Vagina (tissue), 2 donors: Measurements from ENCODE around the gene C1orf141.

Source experiments
- POLR2A ChIP-seq, 2 donors: fragments of 450-650 bp; IDR thresholded peaks; one replicate each; pipeline ENCODE4 v1.6.1; 2017; ENCODE audit warnings: antibody characterized with exemption in 2 of 2, mild to moderate bottlenecking in 2 of 2, moderate library complexity in 2 of 2
- POLR2AphosphoS5 ChIP-seq, 2 donors: sonication (generic); formaldehyde crosslinking; IDR thresholded peaks; one replicate each; pipeline ENCODE4 v1.9.0; 2017; ENCODE audit warnings: antibody characterized with exemption in 2 of 2, mild to moderate bottlenecking in 2 of 2, low read depth in 1 of 2; ENCODE audit not compliant: insufficient read depth in 1 of 2
- TF ChIP-seq, protein P1 (sequence below), 3 experiments: fragments of 450-650 bp in 2 of 3; fragments of 200-600 bp in 1 of 3; sonication (generic) in 1 of 3; IDR thresholded peaks; one replicate each; pipeline ENCODE4 v1.5.1; 2017 to 2019; ENCODE audit warnings: antibody characterized with exemption in 3 of 3, mild to moderate bottlenecking in 2 of 3, moderate library complexity in 2 of 3

DNA sequence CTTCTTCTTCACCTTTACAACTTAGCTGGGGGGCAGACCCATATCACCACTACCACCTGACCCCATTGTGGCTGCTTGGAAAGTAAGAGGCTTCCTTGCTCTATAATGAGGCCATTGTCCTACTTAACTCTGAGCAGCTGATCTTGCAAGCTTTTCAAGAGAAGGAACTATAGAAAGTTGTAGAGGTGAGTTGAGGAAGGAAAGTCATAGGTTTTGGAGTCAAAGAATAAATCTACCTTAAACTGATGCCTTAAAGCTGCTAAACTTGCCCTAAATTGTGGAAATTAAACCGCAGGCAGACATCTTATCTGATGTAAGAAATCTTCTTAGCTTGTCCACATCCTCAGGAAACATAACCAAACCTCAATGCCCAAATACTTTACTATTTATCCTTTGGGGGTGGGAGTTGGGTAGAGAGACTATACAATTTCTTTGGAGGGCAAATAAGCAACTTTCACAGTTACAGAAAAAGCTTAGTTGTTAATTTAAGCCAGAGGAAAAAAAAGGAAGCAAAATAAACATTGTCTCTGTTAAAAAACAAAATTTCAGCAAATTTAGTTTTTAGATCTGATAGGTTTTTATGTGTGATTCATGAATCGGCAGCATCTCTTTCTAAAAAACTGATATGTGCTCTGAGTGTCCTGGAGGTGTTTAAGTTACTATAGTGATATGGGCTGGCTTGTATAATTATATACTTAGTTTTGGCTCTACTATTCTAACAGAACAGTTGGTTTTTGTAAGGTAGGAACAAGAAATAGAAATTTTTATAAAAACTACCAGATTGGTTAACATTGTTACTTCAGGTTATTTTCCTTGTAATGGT, 36.2 kb upstream of the C1orf141 start:
- TF ChIP-seq, protein P1, sequence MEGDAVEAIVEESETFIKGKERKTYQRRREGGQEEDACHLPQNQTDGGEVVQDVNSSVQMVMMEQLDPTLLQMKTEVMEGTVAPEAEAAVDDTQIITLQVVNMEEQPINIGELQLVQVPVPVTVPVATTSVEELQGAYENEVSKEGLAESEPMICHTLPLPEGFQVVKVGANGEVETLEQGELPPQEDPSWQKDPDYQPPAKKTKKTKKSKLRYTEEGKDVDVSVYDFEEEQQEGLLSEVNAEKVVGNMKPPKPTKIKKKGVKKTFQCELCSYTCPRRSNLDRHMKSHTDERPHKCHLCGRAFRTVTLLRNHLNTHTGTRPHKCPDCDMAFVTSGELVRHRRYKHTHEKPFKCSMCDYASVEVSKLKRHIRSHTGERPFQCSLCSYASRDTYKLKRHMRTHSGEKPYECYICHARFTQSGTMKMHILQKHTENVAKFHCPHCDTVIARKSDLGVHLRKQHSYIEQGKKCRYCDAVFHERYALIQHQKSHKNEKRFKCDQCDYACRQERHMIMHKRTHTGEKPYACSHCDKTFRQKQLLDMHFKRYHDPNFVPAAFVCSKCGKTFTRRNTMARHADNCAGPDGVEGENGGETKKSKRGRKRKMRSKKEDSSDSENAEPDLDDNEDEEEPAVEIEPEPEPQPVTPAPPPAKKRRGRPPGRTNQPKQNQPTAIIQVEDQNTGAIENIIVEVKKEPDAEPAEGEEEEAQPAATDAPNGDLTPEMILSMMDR (IDR thresholded peaks at IDR 0.05) = no peak
- no peak for TF ChIP-seq POLR2AphosphoS5 (IDR thresholded peaks at IDR 0.05; ENCODE audit: insufficient read depth in 1 of 2, low read depth in 1 of 2)
- no peak for TF ChIP-seq POLR2A (IDR thresholded peaks at IDR 0.05)
